K562 (cell line): Measurements from ENCODE around the gene PRIM1. TPM values are rescaled to one million over a fixed set of nuclear protein-coding genes. Genes with fewer than 3 reads are reported as not detected.

Experiments
- CBX3 ChIP-seq, 2 experiments: IDR thresholded peaks; 1 replicate in 1 of 2; 2 replicates in 1 of 2; pipeline ENCODE4 v1.6.1; 2012; ENCODE audit warnings: inconsistent platforms in 2 of 2, low read length in 2 of 2, borderline replicate concordance in 1 of 2, control low read depth in 1 of 2
- FOXP1 ChIP-seq: sonication (generic); formaldehyde crosslinking; IDR thresholded peaks from 2 replicates; pipeline ENCODE4 v1.8.0; 2022; ENCODE audit warnings: mild to moderate bottlenecking, missing genetic modification reagents
- HMG20B ChIP-seq: fragments of 250-450 bp; sonication (Bioruptor Pico); IDR thresholded peaks from 2 replicates; pipeline ENCODE4 v1.5.0; 2021; ENCODE audit warnings: mild to moderate bottlenecking
- MAFF ChIP-seq: IDR thresholded peaks from 2 replicates; pipeline ENCODE4 v1.6.1; 2012; ENCODE audit warnings: low read length, improper control_type of control experiment
- MAFG ChIP-seq: fragments of 450-650 bp; conservative IDR thresholded peaks from 2 replicates; pipeline ENCODE4 v1.6.1; 2016; ENCODE audit warnings: missing genetic modification characterization, missing compliant biosample characterization
- NELFE ChIP-seq: IDR thresholded peaks from 2 replicates; pipeline ENCODE4 v1.6.1; 2011; ENCODE audit warnings: mild to moderate bottlenecking; ENCODE audit not compliant: insufficient read depth, insufficient read length
- PCBP2 ChIP-seq: fragments of 200-400 bp; formaldehyde crosslinking; IDR thresholded peaks from 2 replicates; pipeline ENCODE4 v1.6.1; 2018; ENCODE audit warnings: low read length, low read depth, mild to moderate bottlenecking, moderate library complexity; ENCODE audit not compliant: poor library complexity, severe bottlenecking
- SMARCA5 ChIP-seq: fragments of 450-650 bp; IDR thresholded peaks from 2 replicates; pipeline ENCODE4 v1.6.1; 2016
- SNIP1 ChIP-seq: fragments of 450-650 bp; IDR thresholded peaks from 2 replicates; pipeline ENCODE4 v1.7.1; 2017; ENCODE audit warnings: low read depth, mild to moderate bottlenecking
- SP1 ChIP-seq: sonication (generic); formaldehyde crosslinking; IDR thresholded peaks from 2 replicates; pipeline ENCODE4 v1.8.1; 2022; ENCODE audit warnings: mild to moderate bottlenecking, missing genetic modification reagents
- STAT5B ChIP-seq: fragments of 250-450 bp; sonication (Bioruptor Pico); IDR thresholded peaks from 2 replicates; pipeline ENCODE4 v1.8.0; 2021; ENCODE audit warnings: mild to moderate bottlenecking, inconsistent platforms
- TAF9B ChIP-seq: fragments of 450-650 bp; IDR thresholded peaks from 2 replicates; pipeline ENCODE4 v1.6.1; 2018; ENCODE audit warnings: mild to moderate bottlenecking; ENCODE audit not compliant: partially characterized antibody
- THRAP3 ChIP-seq: fragments of 450-650 bp; IDR thresholded peaks from 2 replicates; pipeline ENCODE4 v1.6.1; 2016; ENCODE audit warnings: mild to moderate bottlenecking, inconsistent platforms, borderline replicate concordance
- ZNF224 ChIP-seq: sonication (generic); formaldehyde crosslinking; IDR thresholded peaks from 2 replicates; pipeline ENCODE4 v1.8.0; 2022; ENCODE audit warnings: mild to moderate bottlenecking, missing genetic modification reagents
- ZNF239 ChIP-seq: fragments of 250-450 bp; sonication (Bioruptor Pico); IDR thresholded peaks from 2 replicates; pipeline ENCODE4 v1.4.0; 2020; ENCODE audit warnings: mild to moderate bottlenecking
- ZNF778 ChIP-seq: fragments of 450-650 bp; formaldehyde crosslinking; IDR thresholded peaks from 2 replicates; pipeline ENCODE4 v1.4.0; 2020; ENCODE audit warnings: mild to moderate bottlenecking, moderate library complexity
- polyA plus RNA-seq, 8 experiments: library from polyadenylated mRNA; depleted of rRNA in 4 of 8; stranded (reverse) in 5 of 8; unstranded in 3 of 8; fragments of >200 nt; fragmentation: Nextera tagmentation in 2 of 8; fragmentation: Illumina TruSeq in 1 of 8; extraction: Ambion mirVana in 2 of 8; extraction: Trizol in 1 of 8; gene quantifications; 2 replicates each; pipeline versions ENCODE4 v1.2.1 to v1.2.3, GENCODE V29; 2011 to 2014; ENCODE audit warnings: inconsistent platforms in 1 of 8, missing spikeins in 1 of 8
- total RNA-seq, 7 experiments: library from RNA; depleted of rRNA in 6 of 7; stranded (reverse); fragments of >200 nt in 6 of 7; fragmentation: Illumina TruSeq in 2 of 7; extraction: Trizol in 2 of 7; gene quantifications; 2 replicates each; pipeline versions ENCODE4 v1.2.1 to v1.2.3, GENCODE V29; 2011 to 2021; ENCODE audit warnings: low replicate concordance in 1 of 7
- TF ChIP-seq, protein P1 (sequence below): sonication (generic); formaldehyde crosslinking; IDR thresholded peaks from 2 replicates; pipeline ENCODE4 v1.4.0; 2020; ENCODE audit warnings: mild to moderate bottlenecking, missing genetic modification reagents
- TF ChIP-seq, protein P2 (sequence below): fragments of 250-450 bp; sonication (Bioruptor Pico); IDR thresholded peaks from 2 replicates; pipeline ENCODE4 v1.5.0; 2021
- TF ChIP-seq, protein P3 (sequence below), 2 experiments: fragments of 450-650 bp in 1 of 2; sonication (generic) in 1 of 2; formaldehyde crosslinking in 1 of 2; IDR thresholded peaks in 1 of 2; conservative IDR thresholded peaks in 1 of 2; 2 replicates each; pipeline versions ENCODE4 v1.6.1 to v1.8.1; 2016 to 2023; ENCODE audit warnings: mild to moderate bottlenecking in 2 of 2, moderate library complexity in 2 of 2, inconsistent platforms in 1 of 2, missing genetic modification reagents in 1 of 2
- TF ChIP-seq, protein P4 (sequence below), 2 experiments: fragments of 450-650 bp; IDR thresholded peaks; 2 replicates each; pipeline ENCODE4 v1.6.1; 2018; ENCODE audit warnings: mild to moderate bottlenecking in 2 of 2, low read depth in 1 of 2; ENCODE audit not compliant: partially characterized antibody in 2 of 2

PRIM1 gene
- total and polyA plus RNA-seq, 9 of the 15 experiments (the other 6 are each of a cell fraction or from before 2014, with no cell fraction given): 67.2 to 179 (median 140) TPM

DNA sequence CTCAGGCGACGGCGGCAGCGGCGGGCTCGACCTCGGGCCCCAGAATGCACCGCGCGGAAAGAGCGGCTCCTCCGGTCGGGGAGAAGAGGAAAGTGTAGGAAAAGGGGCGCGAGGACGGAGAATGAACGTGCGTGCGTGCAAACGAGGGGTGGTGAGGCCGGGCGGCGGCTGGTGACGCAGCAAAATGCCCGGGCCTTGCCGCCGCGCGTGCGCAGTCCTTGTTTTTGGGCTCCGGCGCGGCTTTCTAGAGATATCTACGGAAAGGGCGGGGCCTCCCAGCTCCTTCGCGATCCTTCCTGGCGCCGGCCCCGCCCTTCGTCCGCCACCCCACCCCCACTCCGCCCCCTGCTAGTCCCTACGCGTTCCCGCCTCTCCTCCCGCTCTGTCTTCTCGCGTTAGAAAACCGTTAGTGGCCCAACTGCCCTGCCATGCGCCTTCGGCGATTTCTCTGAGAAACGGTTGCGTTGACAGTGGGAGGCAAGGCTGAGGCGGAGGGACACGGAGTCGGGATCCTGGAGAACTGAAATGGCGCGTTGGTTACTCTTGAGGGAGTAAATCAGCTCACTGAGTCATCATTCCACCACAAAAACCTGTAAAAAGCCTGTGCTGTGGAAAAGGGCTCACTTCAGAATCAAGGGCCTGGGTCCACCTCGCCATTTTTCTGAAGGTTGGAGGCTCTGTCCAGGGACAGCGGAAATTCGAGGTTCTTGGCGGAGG is 63.8 kb downstream of the PRIM1 start, which contains the start of gene PTGES3 (continued):
- TF ChIP-seq, protein P1, sequence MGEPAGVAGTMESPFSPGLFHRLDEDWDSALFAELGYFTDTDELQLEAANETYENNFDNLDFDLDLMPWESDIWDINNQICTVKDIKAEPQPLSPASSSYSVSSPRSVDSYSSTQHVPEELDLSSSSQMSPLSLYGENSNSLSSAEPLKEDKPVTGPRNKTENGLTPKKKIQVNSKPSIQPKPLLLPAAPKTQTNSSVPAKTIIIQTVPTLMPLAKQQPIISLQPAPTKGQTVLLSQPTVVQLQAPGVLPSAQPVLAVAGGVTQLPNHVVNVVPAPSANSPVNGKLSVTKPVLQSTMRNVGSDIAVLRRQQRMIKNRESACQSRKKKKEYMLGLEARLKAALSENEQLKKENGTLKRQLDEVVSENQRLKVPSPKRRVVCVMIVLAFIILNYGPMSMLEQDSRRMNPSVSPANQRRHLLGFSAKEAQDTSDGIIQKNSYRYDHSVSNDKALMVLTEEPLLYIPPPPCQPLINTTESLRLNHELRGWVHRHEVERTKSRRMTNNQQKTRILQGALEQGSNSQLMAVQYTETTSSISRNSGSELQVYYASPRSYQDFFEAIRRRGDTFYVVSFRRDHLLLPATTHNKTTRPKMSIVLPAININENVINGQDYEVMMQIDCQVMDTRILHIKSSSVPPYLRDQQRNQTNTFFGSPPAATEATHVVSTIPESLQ (CRISPR knock-in tag): peak; percentile 0; the same call in 1 of the 2 replicates
- TF ChIP-seq PCBP2 (no peak), FOXP1 (CRISPR knock-in tag) (peak; percentile 37; the same call in 1 of the 2 replicates), SNIP1 (0 out of 2 replicates have a peak, but pooled peaks have one; percentile 4), NELFE (peak; percentile 25), SP1 (peak; percentile 74), ZNF239 (CRISPR knock-in tag) (0 out of 2 replicates have a peak, but pooled peaks have one; percentile 22), ZNF778 (CRISPR knock-in tag) (no peak), ZNF224 (CRISPR knock-in tag) (0 out of 2 replicates have a peak, but pooled peaks have one; percentile 44), MAFF (peak; percentile 68; the same call in 1 of the 2 replicates), THRAP3 (peak; percentile 82; the same call in 1 of the 2 replicates), MAFG (tag) (peak; percentile 94), STAT5B (CRISPR knock-in tag) (no peak), CBX3 (IDR thresholded peaks at IDR 0.05; ENCODE audit: borderline replicate concordance in 1 of 2, low read length in 2 of 2) (peak in 1 of 2 experiments; percentile 37; a peak in 2 of 3 replicates), SMARCA5 (peak; percentile 53; the same call in 1 of the 2 replicates), TAF9B (peak; percentile 88), HMG20B (CRISPR knock-in tag) (peak; percentile 82; the same call in 1 of the 2 replicates)
- TF ChIP-seq, protein P2, sequence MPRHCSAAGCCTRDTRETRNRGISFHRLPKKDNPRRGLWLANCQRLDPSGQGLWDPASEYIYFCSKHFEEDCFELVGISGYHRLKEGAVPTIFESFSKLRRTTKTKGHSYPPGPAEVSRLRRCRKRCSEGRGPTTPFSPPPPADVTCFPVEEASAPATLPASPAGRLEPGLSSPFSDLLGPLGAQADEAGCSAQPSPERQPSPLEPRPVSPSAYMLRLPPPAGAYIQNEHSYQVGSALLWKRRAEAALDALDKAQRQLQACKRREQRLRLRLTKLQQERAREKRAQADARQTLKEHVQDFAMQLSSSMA (CRISPR knock-in tag): peak; percentile 66; the same call in 1 of the 2 replicates
- TF ChIP-seq, protein P3, sequence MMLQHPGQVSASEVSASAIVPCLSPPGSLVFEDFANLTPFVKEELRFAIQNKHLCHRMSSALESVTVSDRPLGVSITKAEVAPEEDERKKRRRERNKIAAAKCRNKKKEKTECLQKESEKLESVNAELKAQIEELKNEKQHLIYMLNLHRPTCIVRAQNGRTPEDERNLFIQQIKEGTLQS (IDR thresholded peaks at IDR 0.05): peak; percentile 63; the same call in 1 of the 2 replicates
- TF ChIP-seq, protein P3 (CRISPR knock-in tag; conservative IDR thresholded peaks at IDR 0.05): peak; percentile 83
- TF ChIP-seq, protein P4, sequence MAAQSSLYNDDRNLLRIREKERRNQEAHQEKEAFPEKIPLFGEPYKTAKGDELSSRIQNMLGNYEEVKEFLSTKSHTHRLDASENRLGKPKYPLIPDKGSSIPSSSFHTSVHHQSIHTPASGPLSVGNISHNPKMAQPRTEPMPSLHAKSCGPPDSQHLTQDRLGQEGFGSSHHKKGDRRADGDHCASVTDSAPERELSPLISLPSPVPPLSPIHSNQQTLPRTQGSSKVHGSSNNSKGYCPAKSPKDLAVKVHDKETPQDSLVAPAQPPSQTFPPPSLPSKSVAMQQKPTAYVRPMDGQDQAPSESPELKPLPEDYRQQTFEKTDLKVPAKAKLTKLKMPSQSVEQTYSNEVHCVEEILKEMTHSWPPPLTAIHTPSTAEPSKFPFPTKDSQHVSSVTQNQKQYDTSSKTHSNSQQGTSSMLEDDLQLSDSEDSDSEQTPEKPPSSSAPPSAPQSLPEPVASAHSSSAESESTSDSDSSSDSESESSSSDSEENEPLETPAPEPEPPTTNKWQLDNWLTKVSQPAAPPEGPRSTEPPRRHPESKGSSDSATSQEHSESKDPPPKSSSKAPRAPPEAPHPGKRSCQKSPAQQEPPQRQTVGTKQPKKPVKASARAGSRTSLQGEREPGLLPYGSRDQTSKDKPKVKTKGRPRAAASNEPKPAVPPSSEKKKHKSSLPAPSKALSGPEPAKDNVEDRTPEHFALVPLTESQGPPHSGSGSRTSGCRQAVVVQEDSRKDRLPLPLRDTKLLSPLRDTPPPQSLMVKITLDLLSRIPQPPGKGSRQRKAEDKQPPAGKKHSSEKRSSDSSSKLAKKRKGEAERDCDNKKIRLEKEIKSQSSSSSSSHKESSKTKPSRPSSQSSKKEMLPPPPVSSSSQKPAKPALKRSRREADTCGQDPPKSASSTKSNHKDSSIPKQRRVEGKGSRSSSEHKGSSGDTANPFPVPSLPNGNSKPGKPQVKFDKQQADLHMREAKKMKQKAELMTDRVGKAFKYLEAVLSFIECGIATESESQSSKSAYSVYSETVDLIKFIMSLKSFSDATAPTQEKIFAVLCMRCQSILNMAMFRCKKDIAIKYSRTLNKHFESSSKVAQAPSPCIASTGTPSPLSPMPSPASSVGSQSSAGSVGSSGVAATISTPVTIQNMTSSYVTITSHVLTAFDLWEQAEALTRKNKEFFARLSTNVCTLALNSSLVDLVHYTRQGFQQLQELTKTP (IDR thresholded peaks at IDR 0.05; ENCODE audit: low read depth in 1 of 2, partially characterized antibody in 2 of 2): peak; percentile 66 to 84
